HT1080 (cell line): ENCODE results near the gene C1orf232. TPM values are rescaled to one million over a fixed set of nuclear protein-coding genes. Genes with fewer than 3 reads are reported as not detected.
A peak's percentile ranks its signal among the peaks of the same experiment; 100 is the strongest.

Experiments used
- DNase-seq: peaks from one replicate; pipeline ENCODE4 v3.0.0-alpha.2; 2015; ENCODE audit warnings: low read depth
- total RNA-seq: library from RNA; depleted of rRNA; stranded (reverse); fragments of >200 nt; shearing (Covaris generic); gene quantifications from 2 replicates; pipeline ENCODE4 v1.2.3, GENCODE V29; 2014; rRNA removed

The C1orf232 gene
- total RNA-seq, 1 experiment from 2014 or later, result not detected

DNA sequence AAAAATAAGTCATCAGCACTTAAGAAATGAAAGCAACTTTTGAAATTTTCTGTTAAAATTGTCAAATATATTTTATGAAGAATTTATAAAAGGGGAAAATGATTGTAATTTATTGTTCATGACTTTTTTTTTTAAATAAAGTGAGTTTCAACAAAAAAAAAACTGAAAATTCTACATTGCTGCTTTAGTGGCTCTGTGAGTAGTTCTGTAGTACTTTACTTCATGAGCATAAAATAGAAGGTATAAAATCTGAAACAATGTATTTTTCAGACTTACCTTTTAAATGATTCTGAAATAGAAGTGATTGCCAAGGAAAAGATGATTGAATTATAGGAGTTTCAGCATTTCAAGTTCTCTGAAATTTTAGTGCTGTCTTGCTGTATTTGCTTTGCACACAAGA, 43.4 kb downstream of the C1orf232 start:
- DNase-seq, result no peak

DNA sequence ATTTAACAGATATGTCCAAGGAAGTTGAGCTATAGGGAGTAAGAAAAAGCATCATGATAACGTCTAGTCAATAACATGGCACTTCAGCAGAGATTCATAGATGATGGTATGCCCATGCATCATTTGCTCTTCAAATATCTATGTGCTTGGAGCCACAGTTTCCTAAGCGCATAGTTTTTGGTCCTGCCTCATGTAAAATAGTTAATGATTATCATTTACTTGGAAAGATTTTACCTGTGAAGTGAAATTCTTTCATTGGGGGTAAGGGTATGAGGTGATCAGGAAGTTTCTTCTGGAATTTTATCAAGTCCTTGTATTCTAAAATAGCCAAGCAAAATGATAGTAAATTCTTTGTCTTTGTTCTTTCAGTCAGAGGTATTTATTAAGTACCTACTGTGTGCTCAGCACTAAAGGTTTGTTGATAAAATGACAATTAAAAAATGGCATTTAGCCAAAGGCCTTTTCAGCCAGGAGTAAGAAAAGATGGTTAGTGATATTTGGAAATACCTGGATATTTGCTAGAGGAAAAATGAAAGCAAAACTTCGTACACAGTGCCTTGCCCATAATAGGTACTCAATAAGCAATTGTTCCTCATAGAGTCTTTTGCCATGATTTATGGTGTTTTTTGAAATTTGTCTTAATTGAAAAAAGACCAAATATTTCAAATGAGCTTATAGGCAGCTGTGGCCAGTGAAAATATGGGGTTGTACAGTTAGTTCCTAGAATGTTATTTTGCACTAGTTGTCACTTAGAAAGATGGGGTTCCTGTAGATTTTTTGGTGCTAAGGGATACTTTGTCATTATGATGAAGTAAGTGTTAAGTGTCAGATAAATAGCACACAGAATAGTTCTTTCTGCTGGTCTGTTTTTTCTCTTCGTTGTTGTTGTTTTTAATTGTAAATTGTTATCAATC, 44.1 kb downstream of the C1orf232 start:
- no peak for DNase-seq

DNA sequence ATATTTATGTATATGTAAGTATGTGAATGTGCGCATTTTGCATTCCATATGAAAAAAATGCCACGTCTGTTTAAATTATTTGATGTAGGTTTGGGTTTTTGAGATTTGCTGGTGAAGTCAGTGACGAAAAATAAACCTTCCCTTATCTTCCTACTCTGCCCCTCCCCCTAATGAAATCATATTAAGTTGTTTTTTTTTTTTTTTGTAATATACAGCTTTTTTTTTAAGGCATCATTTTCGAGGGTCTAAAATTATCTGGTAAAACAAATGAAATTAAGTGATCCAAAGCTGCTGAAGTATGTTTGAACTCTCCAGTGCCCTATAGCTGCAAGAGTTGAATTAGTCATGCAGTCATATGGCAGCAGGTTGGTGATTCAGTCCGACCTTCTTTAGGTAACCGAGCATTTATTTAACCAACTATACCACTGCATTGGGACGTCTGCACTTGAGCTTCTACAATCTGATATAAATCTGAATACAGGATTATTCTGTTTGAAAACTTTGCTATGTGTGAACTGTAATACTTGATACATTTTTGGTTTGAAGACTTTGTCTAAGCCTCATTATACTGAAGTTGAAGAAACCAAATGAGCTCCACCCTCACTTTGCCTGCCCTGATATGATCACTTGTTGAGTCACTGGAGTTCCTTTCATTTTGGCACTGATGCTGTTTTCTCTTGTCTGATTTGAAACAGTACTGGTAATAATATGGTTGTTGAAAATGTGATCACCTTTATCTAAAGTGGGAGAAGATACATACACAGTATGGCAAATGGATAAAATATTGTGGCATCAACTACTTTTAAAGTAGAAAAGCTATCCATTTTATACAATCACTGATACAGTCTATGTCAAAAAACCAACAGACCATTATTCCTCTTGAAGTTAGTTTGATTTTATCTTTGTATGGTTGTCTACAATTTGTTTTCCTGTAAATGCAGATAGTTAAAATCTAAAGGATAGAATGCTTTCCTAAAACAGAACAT, 45.5 kb downstream of the C1orf232 start:
- DNase-seq, result peak; percentile 84

DNA sequence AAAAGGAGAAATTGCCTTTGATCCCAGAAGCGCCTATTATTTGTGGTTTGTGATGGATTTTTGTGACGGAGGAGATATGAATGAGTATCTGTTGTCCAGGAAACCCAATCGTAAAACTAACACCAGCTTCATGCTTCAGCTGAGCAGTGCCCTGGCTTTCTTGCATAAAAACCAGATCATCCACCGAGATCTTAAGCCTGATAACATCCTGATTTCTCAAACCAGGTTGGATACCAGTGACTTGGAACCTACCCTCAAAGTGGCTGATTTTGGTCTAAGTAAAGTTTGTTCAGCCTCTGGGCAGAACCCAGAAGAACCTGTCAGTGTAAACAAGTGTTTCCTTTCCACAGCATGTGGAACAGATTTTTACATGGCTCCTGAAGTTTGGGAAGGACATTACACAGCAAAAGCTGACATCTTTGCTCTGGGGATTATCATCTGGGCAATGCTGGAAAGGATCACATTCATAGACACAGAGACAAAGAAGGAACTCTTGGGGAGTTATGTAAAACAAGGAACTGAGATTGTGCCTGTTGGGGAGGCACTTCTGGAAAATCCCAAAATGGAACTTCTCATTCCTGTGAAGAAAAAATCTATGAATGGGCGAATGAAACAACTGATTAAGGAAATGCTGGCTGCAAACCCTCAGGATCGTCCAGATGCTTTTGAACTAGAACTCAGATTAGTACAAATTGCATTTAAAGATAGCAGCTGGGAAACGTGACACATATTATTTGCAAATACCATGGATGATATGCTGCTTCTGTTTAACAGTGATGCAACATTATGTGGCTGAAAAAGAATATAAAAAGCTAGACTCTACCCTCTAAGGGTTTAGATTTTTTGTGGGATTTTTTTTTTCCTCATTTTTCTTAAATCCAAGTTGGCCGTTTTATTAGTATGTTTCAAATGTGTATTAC, 46.6 kb downstream of the C1orf232 start:
- DNase-seq, result no peak

DNA sequence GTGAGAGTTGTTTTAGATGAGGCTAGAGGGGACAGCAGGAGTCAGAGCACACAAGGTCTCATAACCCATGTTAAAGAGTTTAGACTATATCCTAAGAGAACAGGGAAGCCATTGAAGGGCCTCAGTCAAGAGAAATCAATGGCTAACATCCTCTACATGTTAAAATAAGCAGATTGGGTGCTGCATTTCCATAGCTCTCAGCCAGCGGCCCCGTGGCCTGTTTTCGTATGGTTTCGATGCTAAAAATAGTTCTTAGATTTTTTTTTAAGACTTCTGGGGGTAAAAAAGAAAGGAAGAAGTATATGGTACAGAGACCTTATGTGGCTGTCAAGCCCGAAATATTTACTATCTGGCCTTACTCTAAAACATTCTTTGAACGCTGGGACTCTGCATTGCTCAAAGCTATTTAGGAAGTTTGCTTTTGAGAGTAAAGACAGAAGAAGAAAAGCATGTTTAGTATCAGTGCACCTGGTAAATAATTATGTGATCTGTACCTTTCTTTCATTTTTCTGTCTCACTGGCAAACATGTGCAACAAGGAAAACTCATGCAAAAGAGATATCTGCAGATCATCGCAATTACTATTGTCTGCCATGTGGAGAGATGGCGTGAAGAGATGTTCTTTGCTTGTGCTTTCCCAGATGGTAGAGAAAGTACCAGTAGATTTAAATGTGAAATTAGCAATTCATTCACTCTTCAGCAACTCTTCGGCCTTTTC, 48.7 kb downstream of the C1orf232 start:
- DNase-seq, result no peak

DNA sequence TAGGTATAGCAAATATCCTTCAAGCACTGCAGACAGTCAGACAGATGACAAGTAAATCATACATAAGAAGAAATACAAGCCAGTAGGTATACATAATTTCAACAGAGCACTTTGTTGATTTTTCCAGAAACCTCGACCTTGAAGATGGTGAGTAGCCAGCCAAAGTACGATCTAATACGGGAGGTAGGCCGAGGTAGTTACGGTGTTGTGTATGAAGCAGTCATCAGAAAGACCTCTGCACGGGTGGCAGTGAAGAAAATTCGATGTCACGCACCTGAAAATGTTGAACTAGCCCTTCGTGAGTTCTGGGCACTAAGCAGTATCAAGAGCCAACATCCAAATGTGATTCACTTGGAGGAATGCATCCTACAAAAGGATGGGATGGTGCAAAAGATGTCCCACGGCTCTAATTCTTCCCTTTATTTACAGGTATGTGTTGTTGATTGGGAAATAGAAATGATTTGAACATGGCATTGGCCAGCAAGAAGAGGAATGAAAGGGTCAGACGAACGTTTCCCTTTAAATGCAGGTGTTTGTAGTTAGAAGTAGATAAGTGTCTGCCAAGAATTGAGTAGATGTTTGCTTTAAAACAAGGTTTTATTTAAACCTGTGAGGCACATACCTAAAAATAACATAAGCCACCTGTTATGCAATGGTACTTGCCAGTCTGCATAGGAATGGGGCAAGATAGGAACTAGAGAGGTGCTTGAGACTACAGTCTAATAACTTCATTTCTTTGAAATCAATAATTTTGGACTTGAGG, 54.4 kb downstream of the C1orf232 start:
- DNase-seq, result no peak

Other genes with a start within 250 kb of the C1orf232 start
- gene PAFAH2, start 170.9 kb downstream of the C1orf232 start, total RNA-seq, result 5.4 and 7.1 TPM in 2 replicates
- not detected in 2 replicates for gene EXTL1, start 147.2 kb downstream of the C1orf232 start, total RNA-seq
- gene SLC30A2, start 122.8 kb downstream of the C1orf232 start, total RNA-seq, result not detected in 2 replicates
- not detected in 2 replicates for gene TRIM63, start 101.3 kb downstream of the C1orf232 start, total RNA-seq
- 4.0 and 4.5 TPM in 2 replicates for gene PDIK1L, start 57.1 kb downstream of the C1orf232 start, total RNA-seq
- gene FAM110D, start 9.9 kb downstream of the C1orf232 start, total RNA-seq, result 0.10 and 0.19 TPM in 2 replicates
- 51.1 and 51.9 TPM in 2 replicates for gene ZNF593, start 945 bp upstream of the C1orf232 start, total RNA-seq
- not detected in 2 replicates for gene ZNF593OS, start 2.9 kb upstream of the C1orf232 start, total RNA-seq
- gene CNKSR1, start 8.5 kb upstream of the C1orf232 start, total RNA-seq, result 0.10 and 0.26 TPM in 2 replicates
- not detected in 2 replicates for gene CATSPER4, start 21.6 kb upstream of the C1orf232 start, total RNA-seq
- gene CEP85, start 65.2 kb upstream of the C1orf232 start, total RNA-seq, result 15.5 and 18.3 TPM in 2 replicates
- gene SH3BGRL3, start 111.1 kb upstream of the C1orf232 start, total RNA-seq, result 143 and 314 TPM in 2 replicates
- gene UBXN11, start 137.7 kb upstream of the C1orf232 start, total RNA-seq, result 4.0 and 4.5 TPM in 2 replicates
- gene CD52, start 149.0 kb upstream of the C1orf232 start, total RNA-seq, result not detected in 2 replicates
- gene CRYBG2, start 185.2 kb upstream of the C1orf232 start, total RNA-seq, result 0.03 and 0.27 TPM in 2 replicates
- not detected in 2 replicates for gene ZNF683, start 203.8 kb upstream of the C1orf232 start, total RNA-seq
- not detected in 2 replicates for gene LIN28A, start 241.9 kb upstream of the C1orf232 start, total RNA-seq